ENCODE results near the gene IRF2BP2. TPM values are rescaled to one million over a fixed set of nuclear protein-coding genes. Genes with fewer than 3 reads are reported as not detected.

IRF2BP2 gene
- total and polyA plus RNA-seq, 10 of the 15 experiments (the other 5 are each of a cell fraction or from before 2014, with no cell fraction given): 7.5 to 114 (median 52.3) TPM

DNA sequence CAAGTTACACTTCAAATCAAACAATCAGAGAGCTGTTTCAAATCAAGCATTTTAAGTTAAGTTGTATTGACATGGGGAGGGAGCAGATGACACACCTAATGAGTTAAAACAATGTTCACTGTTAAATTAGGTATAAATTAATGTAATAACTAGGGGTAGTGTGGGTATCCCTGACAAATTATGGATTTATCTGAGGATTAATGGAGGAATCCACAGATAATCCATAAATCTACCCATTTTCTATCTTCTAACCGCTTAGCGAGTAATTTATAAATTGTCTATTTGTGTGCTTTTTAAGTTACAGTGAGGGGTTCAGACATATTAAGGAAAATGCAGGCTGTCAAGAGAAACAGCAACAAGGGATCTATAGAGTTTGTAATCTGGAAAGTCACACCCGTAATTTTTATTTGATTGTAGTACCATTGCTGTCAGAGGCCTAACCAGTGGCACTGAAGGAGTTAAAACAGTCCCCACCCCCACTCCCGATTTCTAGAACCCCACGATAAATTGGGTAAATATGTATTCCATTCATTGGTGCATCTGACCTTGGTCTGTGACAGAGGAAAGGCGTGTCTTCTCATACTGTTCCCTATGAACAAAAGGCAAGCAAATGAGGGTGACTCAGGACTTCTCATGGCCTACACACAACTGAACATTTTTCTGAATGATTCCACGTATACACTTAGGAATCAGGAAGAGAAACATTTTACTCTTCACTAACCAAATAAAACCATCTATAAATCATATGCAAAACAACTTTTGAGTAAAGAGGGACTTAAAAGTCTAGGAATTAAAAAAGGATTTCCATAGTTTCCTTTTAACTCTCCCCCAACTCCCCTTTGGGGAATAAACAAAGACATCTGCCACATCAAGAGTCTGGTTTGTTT is 7.4 kb downstream of the IRF2BP2 start (continued):
- TF ChIP-seq, protein P1, sequence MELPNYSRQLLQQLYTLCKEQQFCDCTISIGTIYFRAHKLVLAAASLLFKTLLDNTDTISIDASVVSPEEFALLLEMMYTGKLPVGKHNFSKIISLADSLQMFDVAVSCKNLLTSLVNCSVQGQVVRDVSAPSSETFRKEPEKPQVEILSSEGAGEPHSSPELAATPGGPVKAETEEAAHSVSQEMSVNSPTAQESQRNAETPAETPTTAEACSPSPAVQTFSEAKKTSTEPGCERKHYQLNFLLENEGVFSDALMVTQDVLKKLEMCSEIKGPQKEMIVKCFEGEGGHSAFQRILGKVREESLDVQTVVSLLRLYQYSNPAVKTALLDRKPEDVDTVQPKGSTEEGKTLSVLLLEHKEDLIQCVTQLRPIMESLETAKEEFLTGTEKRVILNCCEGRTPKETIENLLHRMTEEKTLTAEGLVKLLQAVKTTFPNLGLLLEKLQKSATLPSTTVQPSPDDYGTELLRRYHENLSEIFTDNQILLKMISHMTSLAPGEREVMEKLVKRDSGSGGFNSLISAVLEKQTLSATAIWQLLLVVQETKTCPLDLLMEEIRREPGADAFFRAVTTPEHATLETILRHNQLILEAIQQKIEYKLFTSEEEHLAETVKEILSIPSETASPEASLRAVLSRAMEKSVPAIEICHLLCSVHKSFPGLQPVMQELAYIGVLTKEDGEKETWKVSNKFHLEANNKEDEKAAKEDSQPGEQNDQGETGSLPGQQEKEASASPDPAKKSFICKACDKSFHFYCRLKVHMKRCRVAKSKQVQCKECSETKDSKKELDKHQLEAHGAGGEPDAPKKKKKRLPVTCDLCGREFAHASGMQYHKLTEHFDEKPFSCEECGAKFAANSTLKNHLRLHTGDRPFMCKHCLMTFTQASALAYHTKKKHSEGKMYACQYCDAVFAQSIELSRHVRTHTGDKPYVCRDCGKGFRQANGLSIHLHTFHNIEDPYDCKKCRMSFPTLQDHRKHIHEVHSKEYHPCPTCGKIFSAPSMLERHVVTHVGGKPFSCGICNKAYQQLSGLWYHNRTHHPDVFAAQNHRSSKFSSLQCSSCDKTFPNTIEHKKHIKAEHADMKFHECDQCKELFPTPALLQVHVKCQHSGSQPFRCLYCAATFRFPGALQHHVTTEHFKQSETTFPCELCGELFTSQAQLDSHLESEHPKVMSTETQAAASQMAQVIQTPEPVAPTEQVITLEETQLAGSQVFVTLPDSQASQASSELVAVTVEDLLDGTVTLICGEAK (IDR thresholded peaks at IDR 0.05; ENCODE audit: borderline replicate concordance): no peak
- TF ChIP-seq TCF7 (IDR thresholded peaks at IDR 0.05; ENCODE audit: borderline replicate concordance): no peak
- TF ChIP-seq MYC (IDR thresholded peaks at IDR 0.05; ENCODE audit: insufficient read depth, insufficient read length, insufficient replicate concordance, low read length, severe bottlenecking): no peak
- TF ChIP-seq SMAD1 (IDR thresholded peaks at IDR 0.05; ENCODE audit: low read depth, partially characterized antibody): peak; percentile 94
- TF ChIP-seq PML (IDR thresholded peaks at IDR 0.05; ENCODE audit: low read length): no peak
- no peak for TF ChIP-seq KDM1A (IDR thresholded peaks at IDR 0.05; ENCODE audit: borderline replicate concordance)
- TF ChIP-seq, protein P2, sequence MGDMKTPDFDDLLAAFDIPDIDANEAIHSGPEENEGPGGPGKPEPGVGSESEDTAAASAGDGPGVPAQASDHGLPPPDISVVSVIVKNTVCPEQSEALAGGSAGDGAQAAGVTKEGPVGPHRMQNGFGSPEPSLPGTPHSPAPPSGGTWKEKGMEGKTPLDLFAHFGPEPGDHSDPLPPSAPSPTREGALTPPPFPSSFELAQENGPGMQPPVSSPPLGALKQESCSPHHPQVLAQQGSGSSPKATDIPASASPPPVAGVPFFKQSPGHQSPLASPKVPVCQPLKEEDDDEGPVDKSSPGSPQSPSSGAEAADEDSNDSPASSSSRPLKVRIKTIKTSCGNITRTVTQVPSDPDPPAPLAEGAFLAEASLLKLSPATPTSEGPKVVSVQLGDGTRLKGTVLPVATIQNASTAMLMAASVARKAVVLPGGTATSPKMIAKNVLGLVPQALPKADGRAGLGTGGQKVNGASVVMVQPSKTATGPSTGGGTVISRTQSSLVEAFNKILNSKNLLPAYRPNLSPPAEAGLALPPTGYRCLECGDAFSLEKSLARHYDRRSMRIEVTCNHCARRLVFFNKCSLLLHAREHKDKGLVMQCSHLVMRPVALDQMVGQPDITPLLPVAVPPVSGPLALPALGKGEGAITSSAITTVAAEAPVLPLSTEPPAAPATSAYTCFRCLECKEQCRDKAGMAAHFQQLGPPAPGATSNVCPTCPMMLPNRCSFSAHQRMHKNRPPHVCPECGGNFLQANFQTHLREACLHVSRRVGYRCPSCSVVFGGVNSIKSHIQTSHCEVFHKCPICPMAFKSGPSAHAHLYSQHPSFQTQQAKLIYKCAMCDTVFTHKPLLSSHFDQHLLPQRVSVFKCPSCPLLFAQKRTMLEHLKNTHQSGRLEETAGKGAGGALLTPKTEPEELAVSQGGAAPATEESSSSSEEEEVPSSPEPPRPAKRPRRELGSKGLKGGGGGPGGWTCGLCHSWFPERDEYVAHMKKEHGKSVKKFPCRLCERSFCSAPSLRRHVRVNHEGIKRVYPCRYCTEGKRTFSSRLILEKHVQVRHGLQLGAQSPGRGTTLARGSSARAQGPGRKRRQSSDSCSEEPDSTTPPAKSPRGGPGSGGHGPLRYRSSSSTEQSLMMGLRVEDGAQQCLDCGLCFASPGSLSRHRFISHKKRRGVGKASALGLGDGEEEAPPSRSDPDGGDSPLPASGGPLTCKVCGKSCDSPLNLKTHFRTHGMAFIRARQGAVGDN (IDR thresholded peaks at IDR 0.05): peak; percentile 81
- peak; percentile 85 for TF ChIP-seq BACH1 (IDR thresholded peaks at IDR 0.05; ENCODE audit: borderline replicate concordance)
- TF ChIP-seq KAT2A (conservative IDR thresholded peaks at IDR 0.05; ENCODE audit: control insufficient read depth, low read depth, low read length): no peak
- no peak for TF ChIP-seq CHD4 (IDR thresholded peaks at IDR 0.05)
- TF ChIP-seq JUNB (IDR thresholded peaks at IDR 0.05): no peak
- no peak for TF ChIP-seq SPI1 (IDR thresholded peaks at IDR 0.05; ENCODE audit: borderline replicate concordance, insufficient read depth, low read depth, low read length)
- no peak for TF ChIP-seq DPF2 (IDR thresholded peaks at IDR 0.05)
- no peak for TF ChIP-seq HDAC2 (IDR thresholded peaks at IDR 0.05)
- TF ChIP-seq NR2F1 (conservative IDR thresholded peaks at IDR 0.05): no peak
- TF ChIP-seq, protein P3, sequence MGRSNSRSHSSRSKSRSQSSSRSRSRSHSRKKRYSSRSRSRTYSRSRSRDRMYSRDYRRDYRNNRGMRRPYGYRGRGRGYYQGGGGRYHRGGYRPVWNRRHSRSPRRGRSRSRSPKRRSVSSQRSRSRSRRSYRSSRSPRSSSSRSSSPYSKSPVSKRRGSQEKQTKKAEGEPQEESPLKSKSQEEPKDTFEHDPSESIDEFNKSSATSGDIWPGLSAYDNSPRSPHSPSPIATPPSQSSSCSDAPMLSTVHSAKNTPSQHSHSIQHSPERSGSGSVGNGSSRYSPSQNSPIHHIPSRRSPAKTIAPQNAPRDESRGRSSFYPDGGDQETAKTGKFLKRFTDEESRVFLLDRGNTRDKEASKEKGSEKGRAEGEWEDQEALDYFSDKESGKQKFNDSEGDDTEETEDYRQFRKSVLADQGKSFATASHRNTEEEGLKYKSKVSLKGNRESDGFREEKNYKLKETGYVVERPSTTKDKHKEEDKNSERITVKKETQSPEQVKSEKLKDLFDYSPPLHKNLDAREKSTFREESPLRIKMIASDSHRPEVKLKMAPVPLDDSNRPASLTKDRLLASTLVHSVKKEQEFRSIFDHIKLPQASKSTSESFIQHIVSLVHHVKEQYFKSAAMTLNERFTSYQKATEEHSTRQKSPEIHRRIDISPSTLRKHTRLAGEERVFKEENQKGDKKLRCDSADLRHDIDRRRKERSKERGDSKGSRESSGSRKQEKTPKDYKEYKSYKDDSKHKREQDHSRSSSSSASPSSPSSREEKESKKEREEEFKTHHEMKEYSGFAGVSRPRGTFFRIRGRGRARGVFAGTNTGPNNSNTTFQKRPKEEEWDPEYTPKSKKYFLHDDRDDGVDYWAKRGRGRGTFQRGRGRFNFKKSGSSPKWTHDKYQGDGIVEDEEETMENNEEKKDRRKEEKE (IDR thresholded peaks at IDR 0.05): no peak
- TF ChIP-seq WRNIP1 (IDR thresholded peaks at IDR 0.05; ENCODE audit: borderline replicate concordance, low read depth, low read length): 0 out of 2 replicates have a peak, but pooled peaks have one; percentile 43
